Measurements from ENCODE around the gene MCUR1. TPM values are rescaled to one million over a fixed set of nuclear protein-coding genes. Genes with fewer than 3 reads are reported as not detected.

The MCUR1 gene
- total and polyA plus RNA-seq, 4 donors: 20.6 to 52.2 (median 34.2) TPM

DNA sequence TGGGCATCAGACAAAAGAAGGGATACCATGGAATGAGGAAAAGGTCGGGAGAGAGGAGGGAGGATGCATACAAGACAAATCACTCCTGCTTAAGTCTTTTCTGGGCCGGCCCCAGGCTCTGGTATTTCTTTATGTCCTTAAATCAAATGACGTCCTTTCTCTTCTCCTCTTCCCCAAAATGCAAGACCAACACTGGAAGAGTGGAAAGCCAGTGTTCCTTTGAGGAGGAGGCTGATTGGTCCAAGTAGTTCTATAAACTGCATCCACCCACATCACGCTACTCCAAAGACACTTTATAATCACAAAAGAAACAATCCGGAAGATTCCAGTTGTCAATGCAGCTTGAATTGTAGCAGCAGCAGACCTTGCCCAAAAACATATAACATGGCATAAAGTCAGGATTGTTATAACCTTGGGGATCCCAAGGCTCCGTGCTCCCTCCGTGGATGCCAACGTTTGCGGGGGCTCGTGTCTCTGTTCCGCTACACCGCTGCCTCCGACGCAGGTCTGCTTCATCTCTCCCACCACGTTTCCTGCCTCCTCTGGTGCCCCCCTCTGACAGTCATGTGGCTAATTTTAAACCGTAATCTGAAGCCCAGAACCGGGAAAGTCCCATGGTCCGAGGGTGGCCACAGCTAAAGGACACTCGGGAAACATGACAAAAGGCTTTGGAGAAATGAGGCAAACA lies 47.1 kb downstream of the MCUR1 start:
- WGBS (ENCODE audit: insufficient coverage): 25% methylated on average over 15 of the region's 19 CpGs
- H3K27me3 ChIP-seq (ENCODE audit: control insufficient read depth, insufficient read depth, low read length): no peaks in the 10 kb centered on the region
- peaks cover 4% of the 10 kb centered on the region for H3K4me1 ChIP-seq (ENCODE audit: control insufficient read depth, insufficient read depth, low read length)
- H3K27ac ChIP-seq (ENCODE audit: low read depth, low read length): no peak overlapping the region
- H3K9me3 ChIP-seq (ENCODE audit: control insufficient read depth, insufficient read depth, low read length): no peaks in the 10 kb centered on the region
- peak overlapping the region; percentile 21 for H3K4me3 ChIP-seq (ENCODE audit: low read depth, low read length)
- no peaks in the 10 kb centered on the region for H3K36me3 ChIP-seq (ENCODE audit: control insufficient read depth, insufficient read depth, low read length)
- peak in 2 of 6 donors; percentile 49 to 56 for DNase-seq (ENCODE audit: low read depth in 4 of 6, low spot score in 6 of 6)

DNA sequence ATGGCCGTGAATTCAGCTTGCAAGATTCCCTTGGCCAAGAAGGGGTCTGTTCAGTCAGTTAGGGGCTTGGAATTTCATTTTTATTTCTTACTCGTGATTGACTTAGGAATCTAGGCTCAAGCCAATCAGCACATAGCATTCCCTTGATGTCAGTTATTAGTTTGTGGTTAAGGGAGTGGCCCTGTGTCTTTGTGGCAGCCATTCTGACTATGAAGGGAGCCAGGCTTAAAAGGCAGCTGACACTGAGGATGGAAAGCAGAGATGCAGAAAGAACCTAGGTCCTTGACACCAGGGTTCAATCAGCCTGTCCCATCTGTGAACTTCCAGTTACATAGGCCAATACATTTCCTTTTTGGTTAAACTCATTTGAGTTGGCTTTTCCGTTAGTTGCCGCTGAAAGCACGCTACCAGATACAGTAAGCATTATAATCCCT lies 48.1 kb downstream of the MCUR1 start:
- H3K9me3 ChIP-seq (ENCODE audit: control insufficient read depth, insufficient read depth, low read length): no peaks in the 10 kb centered on the region
- no peak overlapping the region for H3K27ac ChIP-seq (ENCODE audit: low read depth, low read length)
- DNase-seq (ENCODE audit: low read depth in 4 of 6, low spot score in 6 of 6): peak in 1 of 6 donors; percentile 61
- no peaks in the 10 kb centered on the region for H3K36me3 ChIP-seq (ENCODE audit: control insufficient read depth, insufficient read depth, low read length)
- H3K27me3 ChIP-seq (ENCODE audit: control insufficient read depth, insufficient read depth, low read length): no peaks in the 10 kb centered on the region
- 81% methylated on average over 3 of the region's 5 CpGs for WGBS (ENCODE audit: insufficient coverage)
- H3K4me3 ChIP-seq (ENCODE audit: low read depth, low read length): no peak overlapping the region
- peaks cover 4% of the 10 kb centered on the region for H3K4me1 ChIP-seq (ENCODE audit: control insufficient read depth, insufficient read depth, low read length)

GRCh38 chr6:13765570-13765969 lies 48.8 kb downstream of the MCUR1 start:
- Histone ChIP-seq H3K4me1 (ENCODE audit: control insufficient read depth, insufficient read depth, low read length) (peaks cover 4% of the 10 kb centered on the region), H3K36me3 (ENCODE audit: control insufficient read depth, insufficient read depth, low read length) (no peaks in the 10 kb centered on the region), H3K27me3 (ENCODE audit: control insufficient read depth, insufficient read depth, low read length) (no peaks in the 10 kb centered on the region), H3K27ac (ENCODE audit: low read depth, low read length) (no peak overlapping the region), H3K4me3 (ENCODE audit: low read depth, low read length) (no peak overlapping the region), H3K9me3 (ENCODE audit: control insufficient read depth, insufficient read depth, low read length) (no peaks in the 10 kb centered on the region)
- 83% methylated on average over 4 of the region's 8 CpGs for WGBS (ENCODE audit: insufficient coverage)
- peak in 1 of 6 donors; percentile 21 for DNase-seq (ENCODE audit: low read depth in 4 of 6, low spot score in 6 of 6)

- Histone ChIP-seq H3K9me3 (ENCODE audit: control insufficient read depth, insufficient read depth, low read length) (no peaks in the 10 kb centered on the region), H3K27me3 (ENCODE audit: control insufficient read depth, insufficient read depth, low read length) (no peaks in the 10 kb centered on the region), H3K36me3 (ENCODE audit: control insufficient read depth, insufficient read depth, low read length) (no peaks in the 10 kb centered on the region), H3K4me1 (ENCODE audit: control insufficient read depth, insufficient read depth, low read length) (peaks cover 6% of the 10 kb centered on the region), H3K4me3 (ENCODE audit: low read depth, low read length) (no peak overlapping the region), H3K27ac (ENCODE audit: low read depth, low read length) (no peak overlapping the region)
- no peak for DNase-seq (ENCODE audit: low read depth in 4 of 6, low spot score in 6 of 6)
- 88% methylated on average over 2 of the region's 9 CpGs for WGBS (ENCODE audit: insufficient coverage)
These were observed 49.4 kb downstream of the MCUR1 start for GRCh38 chr6:13764996-13765395.

GRCh38 chr6:13763740-13764381 lies 50.5 kb downstream of the MCUR1 start:
- Histone ChIP-seq H3K27me3 (ENCODE audit: control insufficient read depth, insufficient read depth, low read length) (no peaks in the 10 kb centered on the region), H3K4me1 (ENCODE audit: control insufficient read depth, insufficient read depth, low read length) (peaks cover 6% of the 10 kb centered on the region), H3K9me3 (ENCODE audit: control insufficient read depth, insufficient read depth, low read length) (no peaks in the 10 kb centered on the region), H3K27ac (ENCODE audit: low read depth, low read length) (no peak overlapping the region), H3K4me3 (ENCODE audit: low read depth, low read length) (no peak overlapping the region), H3K36me3 (ENCODE audit: control insufficient read depth, insufficient read depth, low read length) (no peaks in the 10 kb centered on the region)
- no peak for DNase-seq (ENCODE audit: low read depth in 4 of 6, low spot score in 6 of 6)
- WGBS (ENCODE audit: insufficient coverage): 95% methylated on average over 4 of the region's 5 CpGs

DNA sequence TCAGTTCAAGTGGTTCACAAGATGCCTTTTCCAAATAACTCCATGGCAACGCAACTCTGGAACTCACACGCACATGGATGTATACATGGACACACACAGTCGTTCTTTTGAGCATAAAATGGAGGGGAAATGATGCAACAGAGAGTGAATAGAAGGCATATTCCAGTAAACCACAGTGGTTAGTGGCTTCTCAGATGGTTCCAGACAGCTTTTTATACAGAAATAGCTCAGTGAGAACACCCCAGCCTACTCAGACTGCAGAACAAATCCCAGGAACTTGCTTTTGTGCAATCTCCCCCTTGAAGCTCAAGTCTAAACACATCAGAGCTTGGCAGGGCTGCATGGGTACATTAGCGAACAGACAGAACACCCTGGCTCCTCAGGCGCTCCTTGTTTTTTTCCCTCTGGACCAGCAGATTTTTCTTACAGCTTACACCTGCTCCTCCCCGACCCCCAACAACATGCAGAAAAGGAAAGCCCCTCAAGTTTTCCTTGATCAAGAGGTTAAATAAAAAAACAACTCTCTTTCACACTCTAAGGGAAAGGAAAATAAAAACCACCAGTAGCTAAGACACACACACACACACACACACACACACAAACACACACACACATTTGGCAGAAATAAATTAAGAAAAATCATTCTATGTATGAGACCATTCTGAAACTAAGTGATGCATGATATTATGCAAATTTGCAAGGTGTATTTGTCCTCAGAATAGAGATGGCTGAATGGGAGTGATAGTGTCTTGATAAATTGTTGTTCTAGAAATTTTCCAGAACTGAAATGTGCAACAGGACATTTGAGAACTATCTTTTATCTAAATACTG lies 51.5 kb downstream of the MCUR1 start:
- Histone ChIP-seq H3K4me3 (ENCODE audit: low read depth, low read length) (no peak overlapping the region), H3K27ac (ENCODE audit: low read depth, low read length) (no peak overlapping the region), H3K4me1 (ENCODE audit: control insufficient read depth, insufficient read depth, low read length) (peaks cover 6% of the 10 kb centered on the region), H3K36me3 (ENCODE audit: control insufficient read depth, insufficient read depth, low read length) (no peaks in the 10 kb centered on the region), H3K9me3 (ENCODE audit: control insufficient read depth, insufficient read depth, low read length) (no peaks in the 10 kb centered on the region), H3K27me3 (ENCODE audit: control insufficient read depth, insufficient read depth, low read length) (no peaks in the 10 kb centered on the region)
- peak in 3 of 6 donors; percentile 23 to 89 (median 70) for DNase-seq (ENCODE audit: low read depth in 4 of 6, low spot score in 6 of 6)
- no CpG with 5 or more reads among the region's 6 CpGs for WGBS (ENCODE audit: insufficient coverage)

- H3K27ac ChIP-seq (ENCODE audit: low read depth, low read length): no peak overlapping the region
- H3K27me3 ChIP-seq (ENCODE audit: control insufficient read depth, insufficient read depth, low read length): no peaks in the 10 kb centered on the region
- peak in 1 of 6 donors; percentile 5 for DNase-seq (ENCODE audit: low read depth in 4 of 6, low spot score in 6 of 6)
- no peaks in the 10 kb centered on the region for H3K9me3 ChIP-seq (ENCODE audit: control insufficient read depth, insufficient read depth, low read length)
- peaks cover 3% of the 10 kb centered on the region for H3K4me1 ChIP-seq (ENCODE audit: control insufficient read depth, insufficient read depth, low read length)
- H3K36me3 ChIP-seq (ENCODE audit: control insufficient read depth, insufficient read depth, low read length): no peaks in the 10 kb centered on the region
- no CpG with 5 or more reads among the region's 6 CpGs for WGBS (ENCODE audit: insufficient coverage)
- H3K4me3 ChIP-seq (ENCODE audit: low read depth, low read length): no peak overlapping the region
These were observed 52.9 kb downstream of the MCUR1 start for GRCh38 chr6:13761361-13762036.

DNA sequence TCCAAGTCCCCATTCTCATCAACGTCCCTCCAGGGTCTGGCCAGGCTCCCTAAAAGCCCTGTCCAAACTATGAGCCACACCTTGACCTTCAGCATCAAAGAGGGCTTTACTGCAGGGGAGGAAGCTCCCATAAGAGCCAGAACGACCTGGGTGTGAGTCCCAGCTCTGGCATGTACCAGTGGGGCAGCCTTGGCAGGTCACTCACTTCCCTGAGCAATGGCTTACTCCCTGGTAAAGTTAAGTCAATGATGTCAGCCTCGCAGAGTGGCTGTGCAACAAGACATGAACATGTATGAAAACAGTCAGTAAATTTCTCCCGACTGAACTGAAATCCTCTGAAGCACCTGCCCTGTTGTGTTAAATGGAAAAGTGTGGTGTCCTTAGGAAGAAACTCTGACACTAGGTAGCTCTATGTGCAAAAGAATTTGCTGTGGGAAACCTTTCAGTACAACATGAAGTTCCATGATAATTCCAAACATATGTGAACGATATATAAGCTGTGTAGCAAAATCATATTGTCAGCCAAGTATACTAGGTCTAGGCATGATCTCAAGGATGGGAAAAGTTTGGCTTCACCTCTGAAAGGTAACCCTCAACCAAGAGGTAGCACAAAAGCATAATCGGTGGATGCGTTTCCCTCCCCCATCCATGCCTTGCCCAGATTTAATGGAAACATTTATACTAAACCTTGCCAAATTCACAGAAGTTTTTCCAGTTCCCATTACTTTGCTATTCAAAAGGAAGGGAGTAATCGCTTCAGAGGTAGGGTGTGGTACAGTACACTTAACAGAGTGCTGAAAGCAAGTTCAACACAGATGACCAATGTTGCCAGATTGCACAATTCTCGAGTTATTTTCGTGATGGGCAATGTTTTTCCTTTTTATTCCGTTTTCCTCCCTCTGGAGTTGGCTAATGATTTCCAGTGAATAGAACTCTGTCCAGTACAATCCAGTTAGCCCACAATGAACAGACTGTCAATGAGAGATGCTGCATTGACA lies 53.8 kb downstream of the MCUR1 start:
- peaks cover 3% of the 10 kb centered on the region for H3K4me1 ChIP-seq (ENCODE audit: control insufficient read depth, insufficient read depth, low read length)
- DNase-seq (ENCODE audit: low read depth in 4 of 6, low spot score in 6 of 6): peak in 1 of 6 donors; percentile 27
- no peaks in the 10 kb centered on the region for H3K27me3 ChIP-seq (ENCODE audit: control insufficient read depth, insufficient read depth, low read length)
- H3K9me3 ChIP-seq (ENCODE audit: control insufficient read depth, insufficient read depth, low read length): no peaks in the 10 kb centered on the region
- H3K27ac ChIP-seq (ENCODE audit: low read depth, low read length): no peak overlapping the region
- H3K36me3 ChIP-seq (ENCODE audit: control insufficient read depth, insufficient read depth, low read length): no peaks in the 10 kb centered on the region
- WGBS (ENCODE audit: insufficient coverage): 78% methylated on average over 5 of the region's 11 CpGs
- no peak overlapping the region for H3K4me3 ChIP-seq (ENCODE audit: low read depth, low read length)
